Activated naive CD4-positive, alpha-beta T cell treated with anti-CD3 and anti-CD28 coated beads for 36 hours (primary cell): ENCODE results near the gene DENND1B. TPM values are rescaled to one million over a fixed set of nuclear protein-coding genes. Genes with fewer than 3 reads are reported as not detected.

Experiments used
- CTCF ChIA-PET: fragments of 350-600 bp; sonication (Branson Sonifier 250); formaldehyde crosslinking; loops from one replicate; lab custom pipeline; 2021; ENCODE audit warnings: antibody characterized with exemption; lab: Charles Lee
- DNase-seq: peaks from one replicate; pipeline ENCODE4 v3.0.0-alpha.2; 2020
- H3K27ac Mint-ChIP-seq: one replicate; pipeline ENCODE4 v1.8.0; 2021; ENCODE audit warnings: mild to moderate bottlenecking, mixed read lengths
- H3K27me3 Mint-ChIP-seq: one replicate; pipeline ENCODE4 v1.8.0; 2021; ENCODE audit warnings: low read depth, mixed read lengths
- H3K36me3 Mint-ChIP-seq: one replicate; pipeline ENCODE4 v1.8.0; 2021; ENCODE audit warnings: low read depth, mixed read lengths
- H3K4me1 Mint-ChIP-seq: one replicate; pipeline ENCODE4 v1.8.0; 2021; ENCODE audit warnings: low read depth, mixed read lengths
- H3K4me3 Mint-ChIP-seq: one replicate; pipeline ENCODE4 v1.8.0; 2021; ENCODE audit warnings: mild to moderate bottlenecking, moderate library complexity, mixed read lengths
- H3K9me3 Mint-ChIP-seq: one replicate; pipeline ENCODE4 v1.8.0; 2021; ENCODE audit warnings: mixed read lengths
- intact Hi-C: fragments of 100-400 bp; cut with micrococcal nuclease; formaldehyde crosslinking; loops from one replicate; pipeline ENCODE4 v1.15.1; 2023
- total RNA-seq, 2 experiments: library from RNA; stranded (reverse); gene quantifications; one replicate each; pipeline ENCODE4 v1.2.3, GENCODE V29; 2021

The DENND1B gene
- total RNA-seq, 2 experiments from 2014 or later, result 8.9 to 9.7 TPM

GRCh38 chr1:197691816-197692215 is 83.5 kb downstream of the DENND1B start:
- Mint-ChIP-seq H3K27me3 (no peaks in the 10 kb centered on the region), H3K9me3 (peaks cover 12% of the 10 kb centered on the region), H3K27ac (no peak overlapping the region), H3K4me3 (no peak overlapping the region), H3K36me3 (peaks cover 17% of the 10 kb centered on the region), H3K4me1 (peaks cover 9% of the 10 kb centered on the region)
- intact Hi-C loops, result loop anchor here (2.0 kb wide), 1 partner anchor 233 kb away; no protein-coding TSS in a partner anchor
- DNase-seq, result no peak
- CTCF ChIA-PET, result no interaction called here

- Mint-ChIP-seq H3K9me3 (peaks cover 12% of the 10 kb centered on the region), H3K27ac (no peak overlapping the region), H3K4me3 (no peak overlapping the region), H3K4me1 (peaks cover 13% of the 10 kb centered on the region), H3K27me3 (no peaks in the 10 kb centered on the region), H3K36me3 (peaks cover 17% of the 10 kb centered on the region)
- DNase-seq, result no peak
- CTCF ChIA-PET, result no interaction called here
- intact Hi-C loops, result no loop called here
Measured at GRCh38 chr1:197690074-197690473, 85.2 kb downstream of the DENND1B start.

GRCh38 chr1:197688233-197688632 is 87.0 kb downstream of the DENND1B start:
- intact Hi-C loops, result no loop called here
- H3K27ac Mint-ChIP-seq, result no peak overlapping the region
- peaks cover 17% of the 10 kb centered on the region for H3K36me3 Mint-ChIP-seq
- H3K27me3 Mint-ChIP-seq, result no peaks in the 10 kb centered on the region
- no peak overlapping the region for H3K4me3 Mint-ChIP-seq
- peaks cover 12% of the 10 kb centered on the region for H3K4me1 Mint-ChIP-seq
- CTCF ChIA-PET, result no interaction called here
- no peak for DNase-seq
- peaks cover 12% of the 10 kb centered on the region for H3K9me3 Mint-ChIP-seq

GRCh38 chr1:197686702-197687355 is 88.5 kb downstream of the DENND1B start:
- H3K4me3 Mint-ChIP-seq, result no peak overlapping the region
- peaks cover 17% of the 10 kb centered on the region for H3K36me3 Mint-ChIP-seq
- intact Hi-C loops, result no loop called here
- H3K27ac Mint-ChIP-seq, result no peak overlapping the region
- no peaks in the 10 kb centered on the region for H3K27me3 Mint-ChIP-seq
- peaks cover 17% of the 10 kb centered on the region for H3K4me1 Mint-ChIP-seq
- peaks cover 12% of the 10 kb centered on the region for H3K9me3 Mint-ChIP-seq
- DNase-seq, result no peak
- CTCF ChIA-PET, result no interaction called here

GRCh38 chr1:197686231-197686630 is 89.0 kb downstream of the DENND1B start:
- Mint-ChIP-seq H3K27ac (no peak overlapping the region), H3K27me3 (no peaks in the 10 kb centered on the region), H3K4me3 (no peak overlapping the region), H3K36me3 (peaks cover 17% of the 10 kb centered on the region), H3K9me3 (peaks cover 12% of the 10 kb centered on the region), H3K4me1 (peaks cover 19% of the 10 kb centered on the region)
- intact Hi-C loops, result no loop called here
- no peak for DNase-seq
- CTCF ChIA-PET, result no interaction called here

- CTCF ChIA-PET, result no interaction called here
- Mint-ChIP-seq H3K4me3 (no peak overlapping the region), H3K4me1 (peaks cover 16% of the 10 kb centered on the region), H3K9me3 (peaks cover 12% of the 10 kb centered on the region), H3K36me3 (peaks cover 17% of the 10 kb centered on the region), H3K27me3 (no peaks in the 10 kb centered on the region), H3K27ac (no peak overlapping the region)
- no peak for DNase-seq
- intact Hi-C loops, result no loop called here
Measured at GRCh38 chr1:197685785-197686184, 89.5 kb downstream of the DENND1B start.

GRCh38 chr1:197683895-197684553 is 91.3 kb downstream of the DENND1B start:
- Mint-ChIP-seq H3K36me3 (peaks cover 11% of the 10 kb centered on the region), H3K4me1 (peaks cover 16% of the 10 kb centered on the region), H3K27ac (no peak overlapping the region), H3K9me3 (peaks cover 11% of the 10 kb centered on the region), H3K4me3 (no peak overlapping the region), H3K27me3 (no peaks in the 10 kb centered on the region)
- no peak for DNase-seq
- CTCF ChIA-PET, result interaction anchor here (1.2 kb wide), 1 partner anchor 214 kb away, joined by 4 read pairs; no protein-coding TSS in a partner anchor
- intact Hi-C loops, result no loop called here

- Mint-ChIP-seq H3K9me3 (peaks cover 5% of the 10 kb centered on the region), H3K4me1 (peaks cover 16% of the 10 kb centered on the region), H3K4me3 (no peak overlapping the region), H3K27me3 (no peaks in the 10 kb centered on the region), H3K36me3 (peaks cover 4% of the 10 kb centered on the region), H3K27ac (no peak overlapping the region)
- intact Hi-C loops, result no loop called here
- DNase-seq, result no peak
- CTCF ChIA-PET, result no interaction called here
Measured at GRCh38 chr1:197683280-197683679, 92.0 kb downstream of the DENND1B start.

GRCh38 chr1:197680311-197680710 is 95.0 kb downstream of the DENND1B start:
- intact Hi-C loops, result no loop called here
- no peak overlapping the region for H3K27ac Mint-ChIP-seq
- CTCF ChIA-PET, result no interaction called here
- no peaks in the 10 kb centered on the region for H3K36me3 Mint-ChIP-seq
- no peaks in the 10 kb centered on the region for H3K9me3 Mint-ChIP-seq
- H3K4me3 Mint-ChIP-seq, result no peak overlapping the region
- peaks cover 11% of the 10 kb centered on the region for H3K4me1 Mint-ChIP-seq
- no peak for DNase-seq
- no peaks in the 10 kb centered on the region for H3K27me3 Mint-ChIP-seq

GRCh38 chr1:197677752-197678295 is 97.5 kb downstream of the DENND1B start:
- DNase-seq, result no peak
- CTCF ChIA-PET, result no interaction called here
- Mint-ChIP-seq H3K4me3 (no peak overlapping the region), H3K9me3 (no peaks in the 10 kb centered on the region), H3K27me3 (no peaks in the 10 kb centered on the region), H3K36me3 (no peaks in the 10 kb centered on the region), H3K4me1 (peaks cover 14% of the 10 kb centered on the region), H3K27ac (no peak overlapping the region)
- intact Hi-C loops, result no loop called here

- Mint-ChIP-seq H3K9me3 (no peaks in the 10 kb centered on the region), H3K4me1 (peaks cover 10% of the 10 kb centered on the region), H3K36me3 (no peaks in the 10 kb centered on the region), H3K27ac (no peak overlapping the region), H3K4me3 (no peak overlapping the region), H3K27me3 (no peaks in the 10 kb centered on the region)
- no peak for DNase-seq
- intact Hi-C loops, result no loop called here
- CTCF ChIA-PET, result no interaction called here
Measured at GRCh38 chr1:197677313-197677712, 98.0 kb downstream of the DENND1B start.

- no peak overlapping the region for H3K27ac Mint-ChIP-seq
- no peak overlapping the region for H3K4me3 Mint-ChIP-seq
- H3K4me1 Mint-ChIP-seq, result peaks cover 7% of the 10 kb centered on the region
- no peaks in the 10 kb centered on the region for H3K9me3 Mint-ChIP-seq
- DNase-seq, result no peak
- H3K36me3 Mint-ChIP-seq, result no peaks in the 10 kb centered on the region
- intact Hi-C loops, result no loop called here
- CTCF ChIA-PET, result interaction anchor here (0.7 kb wide), 1 partner anchor 66 kb away, joined by 3 read pairs; no protein-coding TSS in a partner anchor
- H3K27me3 Mint-ChIP-seq, result no peaks in the 10 kb centered on the region
Measured at GRCh38 chr1:197675583-197676208, 99.6 kb downstream of the DENND1B start.
